Glutamatergic neuron (in vitro differentiated cells): ENCODE results near the gene FXR1. TPM values are rescaled to one million over a fixed set of nuclear protein-coding genes. Genes with fewer than 3 reads are reported as not detected.

Experiments
- DNase-seq: peaks from one replicate; pipeline ENCODE4 v3.0.0; 2022
- H3K27ac Mint-ChIP-seq: one replicate; pipeline ENCODE4 v1.8.0; 2020; ENCODE audit warnings: mild to moderate bottlenecking, mixed read lengths, inconsistent platforms; ENCODE audit not compliant: unreplicated experiment
- H3K27me3 Mint-ChIP-seq: one replicate; pipeline ENCODE4 v1.8.0; 2020; ENCODE audit warnings: mild to moderate bottlenecking, moderate library complexity, mixed read lengths, inconsistent platforms; ENCODE audit not compliant: unreplicated experiment
- H3K36me3 Mint-ChIP-seq: one replicate; pipeline ENCODE4 v1.8.0; 2020; ENCODE audit warnings: mild to moderate bottlenecking, mixed read lengths, inconsistent platforms; ENCODE audit not compliant: unreplicated experiment
- H3K4me1 Mint-ChIP-seq: one replicate; pipeline ENCODE4 v1.8.0; 2020; ENCODE audit warnings: mild to moderate bottlenecking, low read depth, mixed read lengths, inconsistent platforms; ENCODE audit not compliant: unreplicated experiment
- H3K4me3 Mint-ChIP-seq: one replicate; pipeline ENCODE4 v1.8.0; 2020; ENCODE audit warnings: mild to moderate bottlenecking, mixed read lengths, inconsistent platforms; ENCODE audit not compliant: unreplicated experiment
- H3K9me3 Mint-ChIP-seq: one replicate; pipeline ENCODE4 v1.8.0; 2020; ENCODE audit warnings: mild to moderate bottlenecking, moderate library complexity, mixed read lengths, inconsistent platforms; ENCODE audit not compliant: unreplicated experiment
- CTCF ChIP-seq: fragments of 200-600 bp; sonication (generic); IDR thresholded peaks from one replicate; pipeline ENCODE4 v1.5.0; 2021; ENCODE audit not compliant: partially characterized antibody, unreplicated experiment
- total RNA-seq: library from RNA; stranded (reverse); fragmentation: NEBNext Ultra II Directional; extraction: Animal tissue kit (Norgen Biotek cat#: 25700); gene quantifications from one replicate; pipeline ENCODE4 v1.2.1, GENCODE V29; 2021; ENCODE audit not compliant: unreplicated experiment

FXR1 gene
- total RNA-seq, 1 donor from 2014 or later = 189 TPM

GRCh38 chr3:180961087-180961486 lies 48.6 kb downstream of the FXR1 start:
- Mint-ChIP-seq H3K27me3 (no peaks in the 10 kb centered on the region), H3K9me3 (no peaks in the 10 kb centered on the region), H3K4me3 (no peak overlapping the region), H3K36me3 (no peaks in the 10 kb centered on the region), H3K27ac (no peak overlapping the region), H3K4me1 (no peaks in the 10 kb centered on the region)
- DNase-seq = no peak
- TF ChIP-seq CTCF = no peak

GRCh38 chr3:180961552-180961951 lies 49.1 kb downstream of the FXR1 start:
- Mint-ChIP-seq H3K4me1 (no peaks in the 10 kb centered on the region), H3K27me3 (no peaks in the 10 kb centered on the region), H3K9me3 (no peaks in the 10 kb centered on the region), H3K4me3 (no peak overlapping the region), H3K36me3 (no peaks in the 10 kb centered on the region), H3K27ac (no peak overlapping the region)
- no peak for TF ChIP-seq CTCF
- DNase-seq = no peak

GRCh38 chr3:180962530-180962929 lies 50.1 kb downstream of the FXR1 start:
- TF ChIP-seq CTCF = no peak
- H3K4me1 Mint-ChIP-seq = no peaks in the 10 kb centered on the region

GRCh38 chr3:180970931-180971330 lies 58.5 kb downstream of the FXR1 start:
- Mint-ChIP-seq H3K27me3 (no peaks in the 10 kb centered on the region), H3K36me3 (no peaks in the 10 kb centered on the region), H3K9me3 (no peaks in the 10 kb centered on the region), H3K4me1 (no peaks in the 10 kb centered on the region), H3K4me3 (no peak overlapping the region), H3K27ac (no peak overlapping the region)
- no peak for DNase-seq
- TF ChIP-seq CTCF = no peak

More at GRCh38 chr3:180962530-180962929, 50.1 kb downstream of the FXR1 start:
- H3K4me3 Mint-ChIP-seq = no peak overlapping the region
- H3K36me3 Mint-ChIP-seq = no peaks in the 10 kb centered on the region
- H3K27ac Mint-ChIP-seq = no peak overlapping the region
- H3K27me3 Mint-ChIP-seq = no peaks in the 10 kb centered on the region
- DNase-seq = no peak
- no peaks in the 10 kb centered on the region for H3K9me3 Mint-ChIP-seq

GRCh38 chr3:180973543-180973942 lies 61.1 kb downstream of the FXR1 start:
- DNase-seq = no peak
- Mint-ChIP-seq H3K4me1 (no peaks in the 10 kb centered on the region), H3K27ac (no peak overlapping the region), H3K4me3 (no peak overlapping the region), H3K36me3 (no peaks in the 10 kb centered on the region), H3K27me3 (no peaks in the 10 kb centered on the region), H3K9me3 (no peaks in the 10 kb centered on the region)
- no peak for TF ChIP-seq CTCF
